HepG2 (cell line): ENCODE data around the gene GATB. TPM values are rescaled to one million over a fixed set of nuclear protein-coding genes. Genes with fewer than 3 reads are reported as not detected.
A peak's percentile ranks its signal among the peaks of the same experiment; 100 is the strongest.

ENCODE experiments used
- ATAC-seq: fragments of 200-7000 bp; cut with Tn5 transposase; 3 replicates; pipeline ENCODE4 v1.9.1; 2020; ENCODE audit warnings: mild to moderate bottlenecking, moderate library complexity
- BruUV-seq: library from RNA; stranded (reverse); fragments of 400-500 nt; replicated peaks from 2 replicates; lab custom pipeline; 2021; lab: Mats Ljungman, UMichigan
- CTCF ChIA-PET: fragments of 300-600 bp; formaldehyde crosslinking; extraction: SDS; loops from one replicate; lab custom pipeline; 2021; ENCODE audit warnings: low total read pairs, inconsistent platforms, low intra/inter-chr PET ratio; lab: Yijun Ruan, JAX
- POLR2A ChIA-PET: fragments of 350-600 bp; sonication (Branson Sonifier 250); formaldehyde crosslinking; loops from one replicate; lab custom pipeline; 2020; ENCODE audit warnings: antibody characterized with exemption, inconsistent platforms; lab: Yijun Ruan, JAX
- DNase-seq: peaks from one replicate; pipeline ENCODE4 v3.0.0-alpha.2; 2015; ENCODE audit warnings: low spot score
- FAIRE-seq: peaks from 3 replicates; lab custom pipeline; 2011; peaks lifted over from hg19 to GRCh38; lab: Jason Lieb, UNC
- H2AFZ ChIP-seq: one replicate; pipeline ENCODE4 v1.6.1; 2011; ENCODE audit warnings: low read length, inconsistent platforms
- H3K27ac ChIP-seq: fragments of 300-600 bp; 3 replicates; pipeline ENCODE4 v1.8.0; 2011; ENCODE audit warnings: mixed run types, mild to moderate bottlenecking, mixed read lengths, low read length, inconsistent platforms; ENCODE audit not compliant: insufficient read depth; ENCODE audit errors: extremely low read length
- H3K27me3 ChIP-seq, 2 experiments: fragments of 200-600 bp in 1 of 2; 2 replicates in 1 of 2; 3 replicates in 1 of 2; pipeline versions ENCODE4 v1.6.0 to v1.8.0; 2011; ENCODE audit warnings: low read length in 2 of 2, mild to moderate bottlenecking in 2 of 2, moderate library complexity in 2 of 2, inconsistent platforms in 1 of 2; ENCODE audit not compliant: insufficient read depth in 2 of 2, control insufficient read depth in 1 of 2
- H3K36me3 ChIP-seq, 2 experiments: fragments of 200-600 bp in 1 of 2; replicated peaks in 1 of 2; 2 replicates in 1 of 2; 3 replicates in 1 of 2; pipeline versions ENCODE4 v1.5.1 to v1.8.0; 2011; ENCODE audit warnings: low read length in 2 of 2, inconsistent platforms in 1 of 2; ENCODE audit not compliant: insufficient read depth in 2 of 2, control insufficient read depth in 1 of 2
- H3K4me1 ChIP-seq: 2 replicates; pipeline ENCODE4 v1.5.1; 2012; ENCODE audit warnings: low read length, inconsistent platforms; ENCODE audit not compliant: insufficient read depth
- H3K4me2 ChIP-seq: 2 replicates; pipeline ENCODE4 v1.6.0; 2011; ENCODE audit warnings: low read depth, low read length, inconsistent platforms
- H3K4me3 ChIP-seq, 3 experiments: fragments of 200-600 bp in 1 of 3; sonication (generic), shearing (Covaris generic) in 1 of 3; replicated peaks in 1 of 3; 2 replicates each; pipeline ENCODE4 v1.5.1; 2011 to 2016; ENCODE audit warnings: low read length in 3 of 3, inconsistent platforms in 2 of 3, low read depth in 2 of 3, mild to moderate bottlenecking in 2 of 3, control low read depth in 1 of 3, mixed read lengths in 1 of 3; ENCODE audit not compliant: insufficient read depth in 1 of 3
- H3K79me2 ChIP-seq: one replicate; pipeline ENCODE4 v1.6.1; 2011; ENCODE audit warnings: low read length, inconsistent platforms; ENCODE audit not compliant: insufficient read depth
- H3K9ac ChIP-seq: 2 replicates; pipeline ENCODE4 v1.6.0; 2011; ENCODE audit warnings: mild to moderate bottlenecking, low read depth, low read length, inconsistent platforms; ENCODE audit not compliant: insufficient read depth
- H3K9me3 ChIP-seq: 2 replicates; pipeline ENCODE4 v1.5.1; 2012; ENCODE audit warnings: mild to moderate bottlenecking, low read length
- H4K20me1 ChIP-seq: 2 replicates; pipeline ENCODE4 v1.6.0; 2011; ENCODE audit warnings: inconsistent platforms, mild to moderate bottlenecking, low read length, moderate library complexity; ENCODE audit not compliant: insufficient read depth
- MAFF ChIP-seq: IDR thresholded peaks from 2 replicates; pipeline ENCODE4 v1.6.1; 2011; ENCODE audit warnings: low read depth, low read length, improper control_type of control experiment
- MAFK ChIP-seq, 2 experiments: IDR thresholded peaks in 1 of 2; conservative IDR thresholded peaks in 1 of 2; 2 replicates each; pipeline ENCODE4 v1.6.1; 2011; ENCODE audit warnings: improper control_type of control experiment in 2 of 2, low read length in 2 of 2
- SKI ChIP-seq: fragments of 450-650 bp; IDR thresholded peaks from one replicate; pipeline ENCODE4 v1.6.1; 2018; ENCODE audit warnings: mild to moderate bottlenecking; ENCODE audit not compliant: partially characterized antibody
- SNAPC4 ChIP-seq: sonication (generic); formaldehyde crosslinking; IDR thresholded peaks from 2 replicates; pipeline ENCODE4 v1.4.0; 2020; ENCODE audit warnings: mild to moderate bottlenecking, missing genetic modification reagents
- ZNF34 ChIP-seq: sonication (generic); formaldehyde crosslinking; IDR thresholded peaks from 2 replicates; pipeline ENCODE4 v1.4.0; 2020; ENCODE audit warnings: mild to moderate bottlenecking, missing genetic modification reagents, borderline replicate concordance
- ZNF670 ChIP-seq: sonication (generic); formaldehyde crosslinking; IDR thresholded peaks from 2 replicates; pipeline ENCODE4 v1.8.0; 2022; ENCODE audit warnings: mild to moderate bottlenecking, missing genetic modification reagents, borderline replicate concordance
- ZNF704 ChIP-seq: sonication (generic); formaldehyde crosslinking; IDR thresholded peaks from 2 replicates; pipeline ENCODE4 v1.8.1; 2023; ENCODE audit warnings: mild to moderate bottlenecking, inconsistent platforms, moderate library complexity, missing genetic modification reagents, borderline replicate concordance
- ZSCAN5A ChIP-seq: sonication (generic); formaldehyde crosslinking; IDR thresholded peaks from 2 replicates; pipeline ENCODE4 v1.8.0; 2022; ENCODE audit warnings: mild to moderate bottlenecking, missing genetic modification reagents, borderline replicate concordance
- WGBS: methylation state at CpG from one replicate; pipeline ENCODE4 v1.1.6; 2017; ENCODE audit warnings: low lambda C conversion rate; 5-methylcytosine and 5-hydroxymethylcytosine counted together
- in situ Hi-C: cut with HindIII; loops from 2 replicates; pipeline ENCODE4 v1.10.0; 2017; ENCODE audit warnings: low pct_unique_long_range_greater_than_20kb; ENCODE audit not compliant: extremely low pct_ligation_motif_present
- intact Hi-C: fragments of 100-400 bp; cut with micrococcal nuclease; formaldehyde crosslinking; loops from one replicate; pipeline ENCODE4 v1.10.0; 2022; ENCODE audit not compliant: unreplicated experiment
- polyA plus RNA-seq, 8 experiments: library from polyadenylated mRNA; depleted of rRNA in 3 of 8; stranded (reverse) in 7 of 8; unstranded in 1 of 8; fragments of >200 nt; fragmentation: Illumina TruSeq in 4 of 8; extraction: Trizol in 4 of 8; gene quantifications; 2 replicates each; pipeline versions ENCODE4 v1.2.1 to v1.2.3, GENCODE V29; 2011 to 2016; ENCODE audit warnings: low read depth in 4 of 8, missing spikeins in 1 of 8, mixed read lengths in 1 of 8; ENCODE audit not compliant: insufficient read depth in 1 of 8
- total RNA-seq, 5 experiments: library from RNA; depleted of rRNA; stranded (reverse); fragments of >200 nt; fragmentation: Illumina TruSeq; extraction: Trizol; gene quantifications; 2 replicates each; pipeline ENCODE4 v1.2.3, GENCODE V29; 2016; ENCODE audit warnings: low read depth in 1 of 5

GATB gene
- total and polyA plus RNA-seq, 2 of the 13 experiments (the other 11 are each of a cell fraction or from before 2014, with no cell fraction given) = 32.3 to 32.4 TPM

GRCh38 chr4:151689211-151689991 is 71.4 kb downstream of the GATB start:
- H3K4me3 ChIP-seq = no peak overlapping the region
- no peaks in the 10 kb centered on the region for H3K9me3 ChIP-seq
- WGBS = 97% methylated on average over 10 of the region's 10 CpGs
- CTCF ChIA-PET = no interaction called here
- ATAC-seq = no peak
- no peak overlapping the region for H3K9ac ChIP-seq
- H4K20me1 ChIP-seq = no peaks in the 10 kb centered on the region
- H3K4me2 ChIP-seq = no peak overlapping the region
- TF ChIP-seq ZNF34 (CRISPR knock-in tag) (no peak), ZNF670 (no peak), ZNF704 (CRISPR knock-in tag) (no peak), ZSCAN5A (CRISPR knock-in tag) (no peak)
- TF ChIP-seq, all 625 proteins: peak for 0
- no peaks in the 10 kb centered on the region for H3K79me2 ChIP-seq
- H3K4me1 ChIP-seq = peaks cover 10% of the 10 kb centered on the region
- POLR2A ChIA-PET = no interaction called here
- FAIRE-seq (no peak), DNase-seq (no peak)
- in situ Hi-C loops (no loop called here), intact Hi-C loops (no loop called here)
- H3K27ac ChIP-seq = no peak overlapping the region
- H3K36me3 ChIP-seq = peaks cover 4 to 22% of the 10 kb centered on the region in 2 experiments; a peak in 4 of 5 replicates
- BruUV-seq = no TSS peak
- H3K27me3 ChIP-seq = no peaks in the 10 kb centered on the region
- H2AFZ ChIP-seq = no peak overlapping the region

GRCh38 chr4:151688785-151689043 is 72.1 kb downstream of the GATB start:
- TF ChIP-seq MAFF (0 out of 2 replicates have a peak, but pooled peaks have one; percentile 22), SNAPC4 (CRISPR knock-in tag) (no peak), SKI (no peak), MAFK (conservative IDR thresholded peaks at IDR 0.05 in 1 of 2, IDR thresholded peaks at IDR 0.05 in 1 of 2; ENCODE audit: low read length in 2 of 2) (peak; percentile 26 to 56; a peak in 1 of 4 replicates)
- TF ChIP-seq, all 625 proteins: peak for 2
- H3K4me2 ChIP-seq = no peak overlapping the region
- no peaks in the 10 kb centered on the region for H3K79me2 ChIP-seq
- no peak overlapping the region for H2AFZ ChIP-seq
- H3K9me3 ChIP-seq = no peaks in the 10 kb centered on the region
- no peak for ATAC-seq
- CTCF ChIA-PET = no interaction called here
- no peak overlapping the region for H3K4me3 ChIP-seq
- DNase-seq = no peak
- peaks cover 14% of the 10 kb centered on the region for H3K4me1 ChIP-seq
- intact Hi-C loops (no loop called here), in situ Hi-C loops (no loop called here)
- no TSS peak for BruUV-seq
- peaks cover 4 to 22% of the 10 kb centered on the region in 2 experiments; a peak in 4 of 5 replicates for H3K36me3 ChIP-seq
- no peaks in the 10 kb centered on the region for H3K27me3 ChIP-seq
- no peak overlapping the region for H3K27ac ChIP-seq
- H4K20me1 ChIP-seq = no peaks in the 10 kb centered on the region
- H3K9ac ChIP-seq = no peak overlapping the region
- POLR2A ChIA-PET = no interaction called here
- FAIRE-seq = no peak
